Mesenchymal stem cell (in vitro differentiated cells and primary cell): ENCODE results near the gene LCLAT1.

Experiments
- DNase-seq: peaks from one replicate; pipeline ENCODE4 v3.0.0-alpha.2; 2013
- H2AFZ ChIP-seq: one replicate; pipeline ENCODE4 v1.6.1; 2013; ENCODE audit warnings: low read depth, mild to moderate bottlenecking, control low read depth, inconsistent platforms, low read length, moderate library complexity
- H2AK5ac ChIP-seq: 2 replicates; pipeline ENCODE4 v1.6.1; 2013; ENCODE audit warnings: low read length, moderate library complexity, mild to moderate bottlenecking, inconsistent platforms; ENCODE audit not compliant: severe bottlenecking
- H2BK120ac ChIP-seq: one replicate; pipeline ENCODE4 v1.6.1; 2013; ENCODE audit warnings: low read depth, mild to moderate bottlenecking, inconsistent platforms, low read length, moderate library complexity
- H2BK12ac ChIP-seq, 2 experiments: one replicate each; pipeline ENCODE4 v1.6.1; 2013; ENCODE audit warnings: inconsistent platforms in 2 of 2, low read length in 2 of 2, mild to moderate bottlenecking in 2 of 2, moderate library complexity in 2 of 2, control low read depth in 1 of 2
- H2BK15ac ChIP-seq: one replicate; pipeline ENCODE4 v1.6.1; 2013; ENCODE audit warnings: mild to moderate bottlenecking, low read depth, inconsistent platforms; ENCODE audit not compliant: poor library complexity, severe bottlenecking
- H2BK5ac ChIP-seq: 2 replicates; pipeline ENCODE4 v1.6.1; 2013; ENCODE audit warnings: low read depth, mild to moderate bottlenecking, low read length, control low read depth, inconsistent platforms; ENCODE audit not compliant: poor library complexity, severe bottlenecking
- H3K14ac ChIP-seq, 2 experiments: one replicate each; pipeline ENCODE4 v1.6.1; 2013; ENCODE audit warnings: inconsistent platforms in 2 of 2, low read length in 2 of 2, control low read depth in 1 of 2, mild to moderate bottlenecking in 1 of 2, moderate library complexity in 1 of 2
- H3K18ac ChIP-seq, 2 experiments: one replicate each; pipeline ENCODE4 v1.6.1; 2013; ENCODE audit warnings: inconsistent platforms in 2 of 2, low read length in 2 of 2, control low read depth in 1 of 2, low read depth in 1 of 2, mild to moderate bottlenecking in 1 of 2
- H3K23ac ChIP-seq, 2 experiments: one replicate each; pipeline ENCODE4 v1.6.1; 2013; ENCODE audit warnings: inconsistent platforms in 2 of 2, low read length in 2 of 2, mild to moderate bottlenecking in 2 of 2, moderate library complexity in 2 of 2, control low read depth in 1 of 2
- H3K27ac ChIP-seq: 2 replicates; pipeline ENCODE4 v1.5.1; 2013; ENCODE audit warnings: mild to moderate bottlenecking, moderate library complexity, low read length, control low read depth, inconsistent platforms; ENCODE audit not compliant: poor library complexity, severe bottlenecking
- H3K27me3 ChIP-seq, 2 experiments: 2 replicates each; pipeline versions ENCODE4 v1.6.1 to v1.7.0; 2013; ENCODE audit warnings: low read length in 2 of 2, mild to moderate bottlenecking in 2 of 2, moderate library complexity in 2 of 2, control low read depth in 1 of 2, inconsistent platforms in 1 of 2; ENCODE audit not compliant: control insufficient read depth in 1 of 2, insufficient read depth in 1 of 2
- H3K36me3 ChIP-seq, 2 experiments: 2 replicates each; pipeline versions ENCODE4 v1.6.1 to v1.7.0; 2013; ENCODE audit warnings: low read length in 2 of 2, control low read depth in 1 of 2, inconsistent platforms in 1 of 2, low read depth in 1 of 2, mild to moderate bottlenecking in 1 of 2; ENCODE audit not compliant: insufficient read depth in 2 of 2, control insufficient read depth in 1 of 2
- H3K4ac ChIP-seq, 2 experiments: one replicate each; pipeline ENCODE4 v1.6.1; 2013; ENCODE audit warnings: inconsistent platforms in 2 of 2, low read length in 2 of 2, mild to moderate bottlenecking in 2 of 2, moderate library complexity in 2 of 2, control low read depth in 1 of 2, low read depth in 1 of 2
- H3K4me1 ChIP-seq: 2 replicates; pipeline ENCODE4 v1.6.1; 2013; ENCODE audit warnings: low read depth, low read length, control low read depth; ENCODE audit not compliant: control insufficient read depth, insufficient read depth
- H3K4me2 ChIP-seq: 2 replicates; pipeline ENCODE4 v1.6.1; 2013; ENCODE audit warnings: low read length, mild to moderate bottlenecking, inconsistent platforms; ENCODE audit not compliant: poor library complexity, severe bottlenecking
- H3K4me3 ChIP-seq, 2 experiments: 2 replicates each; pipeline versions ENCODE4 v1.5.1 to v1.7.0; 2013; ENCODE audit warnings: low read length in 2 of 2, mild to moderate bottlenecking in 2 of 2, control low read depth in 1 of 2, low read depth in 1 of 2; ENCODE audit not compliant: insufficient read depth in 1 of 2
- H3K79me1 ChIP-seq: replicated peaks from 2 replicates; pipeline ENCODE4 v1.6.1; 2013; ENCODE audit warnings: mild to moderate bottlenecking, control low read depth, low read length, inconsistent platforms; ENCODE audit not compliant: poor library complexity, severe bottlenecking
- H3K9ac ChIP-seq: 2 replicates; pipeline ENCODE4 v1.7.0; 2013; ENCODE audit warnings: mild to moderate bottlenecking, low read length, moderate library complexity
- H3K9me3 ChIP-seq: 2 replicates; pipeline ENCODE4 v1.7.0; 2013; ENCODE audit warnings: mild to moderate bottlenecking, low read length; ENCODE audit not compliant: control insufficient read depth
- H4K8ac ChIP-seq: one replicate; pipeline ENCODE4 v1.6.1; 2013; ENCODE audit warnings: inconsistent platforms, mild to moderate bottlenecking, low read length, moderate library complexity
- H4K91ac ChIP-seq: one replicate; pipeline ENCODE4 v1.6.1; 2013; ENCODE audit warnings: mild to moderate bottlenecking, low read length, inconsistent platforms
- WGBS: methylation state at CpG from one replicate; pipeline ENCODE4 v1.1.7; 2013; ENCODE audit warnings: mixed read lengths; 5-methylcytosine and 5-hydroxymethylcytosine counted together

LCLAT1 gene

GRCh38 chr2:30421026-30421603 is 25.9 kb upstream of the LCLAT1 start:
- peak; percentile 11 for DNase-seq
- H3K27me3 ChIP-seq: no peaks in the 10 kb centered on the region
- WGBS: 74% methylated on average over 3 of the region's 3 CpGs
- peak overlapping the region in 1 of 2 experiments; percentile 44 for H3K4me3 ChIP-seq
- H2AFZ ChIP-seq: peak overlapping the region; percentile 54
- peak overlapping the region in 1 of 2 experiments; percentile 75 for H3K4ac ChIP-seq
- peak overlapping the region; percentile 73 for H3K9ac ChIP-seq
- H2BK15ac ChIP-seq: no peak overlapping the region
- peaks cover 8% of the 10 kb centered on the region for H3K4me1 ChIP-seq
- H4K91ac ChIP-seq: peak overlapping the region; percentile 68
- no peaks in the 10 kb centered on the region for H3K36me3 ChIP-seq
- H3K14ac ChIP-seq: no peak overlapping the region
- no peak overlapping the region for H3K4me2 ChIP-seq
- H2AK5ac ChIP-seq: no peak overlapping the region
- H3K18ac ChIP-seq: peak overlapping the region; percentile 75 to 92
- H3K79me1 ChIP-seq: no peaks in the 10 kb centered on the region
- no peak overlapping the region for H3K27ac ChIP-seq
- H3K9me3 ChIP-seq: no peaks in the 10 kb centered on the region
- H2BK5ac ChIP-seq: no peak overlapping the region
- H4K8ac ChIP-seq: peak overlapping the region; percentile 96
- peak overlapping the region; percentile 19 for H2BK120ac ChIP-seq
- peak overlapping the region; percentile 87 to 98 for H2BK12ac ChIP-seq
- no peak overlapping the region for H3K23ac ChIP-seq

GRCh38 chr2:30421604-30422443 is 25.2 kb upstream of the LCLAT1 start:
- Histone ChIP-seq H3K9ac (peak overlapping the region; percentile 73), H2AFZ (peak overlapping the region; percentile 54), H3K18ac (peak overlapping the region; percentile 92 to 95), H4K8ac (peak overlapping the region; percentile 64), H2BK5ac (no peak overlapping the region), H3K79me1 (no peaks in the 10 kb centered on the region), H3K4ac (peak overlapping the region; percentile 37 to 75), H3K4me1 (peaks cover 8% of the 10 kb centered on the region), H2BK15ac (no peak overlapping the region), H2BK12ac (peak overlapping the region; percentile 71 to 81), H3K4me2 (peak overlapping the region; percentile 38), H2BK120ac (peak overlapping the region; percentile 79), H3K27me3 (no peaks in the 10 kb centered on the region), H3K14ac (no peak overlapping the region), H3K27ac (peak overlapping the region; percentile 29), H3K9me3 (no peaks in the 10 kb centered on the region), H4K91ac (peak overlapping the region; percentile 78), H3K36me3 (no peaks in the 10 kb centered on the region), H2AK5ac (no peak overlapping the region), H3K4me3 (peak overlapping the region in 1 of 2 experiments; percentile 44), H3K23ac (no peak overlapping the region)
- 25% methylated on average over 11 of the region's 11 CpGs for WGBS
- DNase-seq: peak; percentile 87

GRCh38 chr2:30422444-30423040 is 24.5 kb upstream of the LCLAT1 start:
- H2AFZ ChIP-seq: no peak overlapping the region
- H4K8ac ChIP-seq: peak overlapping the region; percentile 94
- H3K9ac ChIP-seq: peak overlapping the region; percentile 73
- no peak overlapping the region for H2BK5ac ChIP-seq
- H3K18ac ChIP-seq: peak overlapping the region; percentile 82 to 95
- H3K79me1 ChIP-seq: no peaks in the 10 kb centered on the region
- no peaks in the 10 kb centered on the region for H3K36me3 ChIP-seq
- H3K4me3 ChIP-seq: peak overlapping the region in 1 of 2 experiments; percentile 41
- peak overlapping the region; percentile 81 to 98 for H2BK12ac ChIP-seq
- no peaks in the 10 kb centered on the region for H3K9me3 ChIP-seq
- H3K14ac ChIP-seq: peak overlapping the region in 1 of 2 experiments; percentile 19
- no peak overlapping the region for H2BK15ac ChIP-seq
- no peak overlapping the region for H3K23ac ChIP-seq
- peak overlapping the region; percentile 96 for H4K91ac ChIP-seq
- no peaks in the 10 kb centered on the region for H3K27me3 ChIP-seq
- H3K4ac ChIP-seq: peak overlapping the region in 1 of 2 experiments; percentile 94
- peak overlapping the region; percentile 79 for H2BK120ac ChIP-seq
- no peak overlapping the region for H3K27ac ChIP-seq
- H3K4me1 ChIP-seq: peaks cover 8% of the 10 kb centered on the region
- peak; percentile 58 for DNase-seq
- 80% methylated on average over 8 of the region's 8 CpGs for WGBS
- H3K4me2 ChIP-seq: no peak overlapping the region
- no peak overlapping the region for H2AK5ac ChIP-seq

- DNase-seq: no peak
- no peak overlapping the region for H3K14ac ChIP-seq
- no CpG with 5 or more reads among the region's 1 CpG for WGBS
These were observed 22.8 kb upstream of the LCLAT1 start for GRCh38 chr2:30424231-30424630.

More at GRCh38 chr2:30424231-30424630, 22.8 kb upstream of the LCLAT1 start:
- Histone ChIP-seq H3K4me2 (no peak overlapping the region), H3K9ac (no peak overlapping the region), H4K91ac (no peak overlapping the region), H3K23ac (no peak overlapping the region), H2AK5ac (no peak overlapping the region), H2BK120ac (no peak overlapping the region), H2BK15ac (no peak overlapping the region), H3K4me1 (peaks cover 8% of the 10 kb centered on the region), H4K8ac (no peak overlapping the region), H2BK12ac (no peak overlapping the region), H3K27ac (no peak overlapping the region), H3K4me3 (no peak overlapping the region), H2AFZ (no peak overlapping the region), H3K79me1 (no peaks in the 10 kb centered on the region), H3K36me3 (no peaks in the 10 kb centered on the region), H3K4ac (no peak overlapping the region), H2BK5ac (no peak overlapping the region), H3K9me3 (no peaks in the 10 kb centered on the region), H3K27me3 (no peaks in the 10 kb centered on the region), H3K18ac (no peak overlapping the region)
